ENCODE data around the gene KRT3. TPM values are rescaled to one million over a fixed set of nuclear protein-coding genes. Genes with fewer than 3 reads are reported as not detected.

KRT3 gene
- total RNA-seq, 1 donor from 2014 or later, result not detected

DNA sequence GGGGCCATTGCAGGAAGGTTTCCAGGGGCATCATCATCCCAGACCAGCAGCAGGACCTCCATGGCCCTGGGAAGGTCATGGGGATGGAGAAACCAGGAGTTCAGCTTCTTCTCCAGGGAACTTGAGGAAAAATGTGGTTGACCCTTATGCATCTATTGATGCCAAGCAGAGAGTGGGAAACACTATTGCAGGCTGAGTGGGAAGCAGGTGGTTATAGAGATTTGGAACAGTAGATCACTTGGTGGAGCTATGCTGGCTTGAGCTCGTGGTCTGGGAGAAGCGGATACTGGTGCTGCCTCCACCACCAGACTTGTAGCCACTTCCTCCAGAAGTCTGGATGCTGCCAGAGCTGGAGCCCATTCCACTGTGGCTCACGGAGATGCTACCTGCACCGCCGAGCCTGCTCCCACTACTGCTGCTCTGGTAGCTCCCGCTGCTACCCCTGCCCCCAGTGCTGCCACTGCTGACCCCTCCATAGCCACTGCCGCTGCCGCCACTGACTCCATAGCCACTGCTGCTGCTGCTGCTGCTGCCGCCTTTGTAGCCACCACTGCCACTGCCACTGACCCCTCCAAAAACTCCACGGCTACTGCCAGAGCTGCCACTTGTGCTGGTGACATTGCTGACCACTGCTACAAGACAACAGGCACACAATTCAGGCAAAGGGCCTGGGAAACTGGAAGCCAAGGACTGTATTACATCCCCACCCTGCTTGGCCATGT is 27.3 kb downstream of the KRT3 start:
- H3K27me3 ChIP-seq (ENCODE audit: control insufficient read depth, insufficient read depth, low read length), result peaks cover 7% of the 10 kb centered on the region
- DNase-seq (ENCODE audit: low read depth), result no peak
- H3K4me3 ChIP-seq (ENCODE audit: low read depth, low read length), result no peak overlapping the region
- TF ChIP-seq, protein P1, sequence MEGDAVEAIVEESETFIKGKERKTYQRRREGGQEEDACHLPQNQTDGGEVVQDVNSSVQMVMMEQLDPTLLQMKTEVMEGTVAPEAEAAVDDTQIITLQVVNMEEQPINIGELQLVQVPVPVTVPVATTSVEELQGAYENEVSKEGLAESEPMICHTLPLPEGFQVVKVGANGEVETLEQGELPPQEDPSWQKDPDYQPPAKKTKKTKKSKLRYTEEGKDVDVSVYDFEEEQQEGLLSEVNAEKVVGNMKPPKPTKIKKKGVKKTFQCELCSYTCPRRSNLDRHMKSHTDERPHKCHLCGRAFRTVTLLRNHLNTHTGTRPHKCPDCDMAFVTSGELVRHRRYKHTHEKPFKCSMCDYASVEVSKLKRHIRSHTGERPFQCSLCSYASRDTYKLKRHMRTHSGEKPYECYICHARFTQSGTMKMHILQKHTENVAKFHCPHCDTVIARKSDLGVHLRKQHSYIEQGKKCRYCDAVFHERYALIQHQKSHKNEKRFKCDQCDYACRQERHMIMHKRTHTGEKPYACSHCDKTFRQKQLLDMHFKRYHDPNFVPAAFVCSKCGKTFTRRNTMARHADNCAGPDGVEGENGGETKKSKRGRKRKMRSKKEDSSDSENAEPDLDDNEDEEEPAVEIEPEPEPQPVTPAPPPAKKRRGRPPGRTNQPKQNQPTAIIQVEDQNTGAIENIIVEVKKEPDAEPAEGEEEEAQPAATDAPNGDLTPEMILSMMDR (IDR thresholded peaks at IDR 0.05; ENCODE audit: insufficient read depth, low read length, poor library complexity, severe bottlenecking), result no peak
- no peaks in the 10 kb centered on the region for H3K36me3 ChIP-seq (ENCODE audit: control insufficient read depth, insufficient read depth, low read length)

DNA sequence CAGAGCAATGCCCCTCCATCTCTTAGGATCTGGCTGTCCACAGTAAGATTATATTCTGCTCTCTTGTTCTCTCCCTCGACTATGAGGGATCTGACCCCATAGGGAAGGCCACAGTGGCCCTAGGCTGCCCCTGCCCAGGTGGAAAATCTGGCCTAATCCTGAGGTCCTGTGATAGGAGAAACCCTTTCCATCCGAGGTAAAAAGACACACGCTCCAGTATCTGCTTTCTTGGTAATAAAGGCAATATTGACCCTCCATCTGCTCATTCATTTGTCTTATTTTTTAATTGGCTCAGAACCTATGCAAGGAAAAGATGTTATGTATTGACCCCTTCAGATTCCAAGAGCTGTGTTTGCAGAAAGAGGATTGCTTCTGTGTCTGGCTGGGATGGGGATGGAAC is 28.5 kb downstream of the KRT3 start:
- no peak for DNase-seq (ENCODE audit: low read depth)
- Histone ChIP-seq H3K36me3 (ENCODE audit: control insufficient read depth, insufficient read depth, low read length) (no peaks in the 10 kb centered on the region), H3K27me3 (ENCODE audit: control insufficient read depth, insufficient read depth, low read length) (peaks cover 4% of the 10 kb centered on the region), H3K4me3 (ENCODE audit: low read depth, low read length) (no peak overlapping the region)
- TF ChIP-seq, protein P1 (IDR thresholded peaks at IDR 0.05; ENCODE audit: insufficient read depth, low read length, poor library complexity, severe bottlenecking), result no peak

DNA sequence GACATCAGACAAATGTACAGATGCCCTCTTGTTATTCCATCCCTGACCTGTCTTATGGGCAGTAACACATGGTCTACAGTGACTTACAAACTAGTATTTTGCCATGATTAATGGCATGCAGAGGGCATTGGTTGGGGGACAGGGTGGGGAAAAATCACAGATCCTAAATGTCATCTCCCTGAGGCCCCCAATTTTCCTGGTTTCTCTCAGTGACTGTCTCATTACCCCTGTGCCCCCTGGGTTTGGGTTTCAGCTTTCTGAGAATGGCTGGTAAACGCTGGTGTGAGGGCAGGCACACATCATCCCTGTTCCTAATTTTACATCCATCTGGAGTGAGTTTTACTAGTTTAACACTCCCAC is 28.9 kb downstream of the KRT3 start:
- no peak for DNase-seq (ENCODE audit: low read depth)
- no peak overlapping the region for H3K4me3 ChIP-seq (ENCODE audit: low read depth, low read length)
- no peaks in the 10 kb centered on the region for H3K36me3 ChIP-seq (ENCODE audit: control insufficient read depth, insufficient read depth, low read length)
- peaks cover 3% of the 10 kb centered on the region for H3K27me3 ChIP-seq (ENCODE audit: control insufficient read depth, insufficient read depth, low read length)
- TF ChIP-seq, protein P1 (IDR thresholded peaks at IDR 0.05; ENCODE audit: insufficient read depth, low read length, poor library complexity, severe bottlenecking), result no peak

DNA sequence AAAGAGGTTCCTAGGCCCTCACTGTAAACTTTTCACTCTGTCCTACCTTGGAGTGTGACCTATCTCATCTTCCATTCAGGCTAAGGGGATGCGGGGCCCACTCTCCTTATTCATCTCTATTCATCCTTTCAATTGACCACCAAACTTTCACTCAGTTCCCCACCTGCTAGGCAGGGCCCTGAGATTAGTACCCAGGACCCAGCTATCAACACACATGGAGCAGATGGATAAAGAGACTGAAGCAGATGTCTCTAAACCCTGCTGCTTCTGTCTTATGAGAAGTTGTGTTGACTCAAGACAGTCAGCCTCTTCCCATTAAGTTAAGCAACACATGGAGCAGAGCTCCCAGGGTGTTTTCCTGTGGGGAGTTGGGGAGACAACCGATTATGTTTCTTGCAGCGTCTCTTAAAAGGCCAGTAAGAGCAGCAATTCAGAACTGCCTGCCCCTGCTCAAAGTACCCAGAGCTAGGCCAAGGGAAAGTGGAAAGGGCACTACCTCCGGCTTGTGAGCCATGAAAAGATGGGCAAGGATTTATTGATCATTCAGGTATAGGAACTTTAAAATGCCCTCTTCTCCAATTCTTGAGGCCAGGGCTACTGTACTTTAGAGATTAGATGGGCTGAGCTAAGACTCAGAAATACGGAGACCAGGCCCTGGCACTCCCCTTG is 29.4 kb downstream of the KRT3 start:
- DNase-seq (ENCODE audit: low read depth), result no peak
- TF ChIP-seq, protein P1 (IDR thresholded peaks at IDR 0.05; ENCODE audit: insufficient read depth, low read length, poor library complexity, severe bottlenecking), result no peak
- Histone ChIP-seq H3K4me3 (ENCODE audit: low read depth, low read length) (no peak overlapping the region), H3K27me3 (ENCODE audit: control insufficient read depth, insufficient read depth, low read length) (peaks cover 2% of the 10 kb centered on the region), H3K36me3 (ENCODE audit: control insufficient read depth, insufficient read depth, low read length) (no peaks in the 10 kb centered on the region)

DNA sequence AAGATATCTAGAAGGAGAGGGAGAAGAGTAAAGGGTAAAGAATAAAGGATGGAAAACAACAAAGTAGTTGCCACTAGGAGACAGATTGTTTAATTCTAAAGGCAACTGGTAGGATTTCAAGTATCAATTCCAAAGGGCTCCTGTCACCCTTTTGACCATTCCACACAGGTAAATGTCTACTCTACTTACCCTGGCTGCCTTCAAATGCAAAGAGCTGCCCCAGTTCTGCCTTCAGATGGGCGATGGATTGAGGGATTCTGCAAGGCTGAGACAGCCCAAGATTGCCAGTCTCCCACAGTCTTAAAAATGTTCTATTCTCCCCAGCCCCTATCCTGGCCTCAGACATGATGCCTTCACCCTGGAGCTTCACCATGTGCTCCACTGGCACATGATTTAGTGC is 30.2 kb downstream of the KRT3 start:
- TF ChIP-seq, protein P1 (IDR thresholded peaks at IDR 0.05; ENCODE audit: insufficient read depth, low read length, poor library complexity, severe bottlenecking), result no peak
- DNase-seq (ENCODE audit: low read depth), result no peak
- no peaks in the 10 kb centered on the region for H3K36me3 ChIP-seq (ENCODE audit: control insufficient read depth, insufficient read depth, low read length)
- H3K4me3 ChIP-seq (ENCODE audit: low read depth, low read length), result no peak overlapping the region
- peaks cover 2% of the 10 kb centered on the region for H3K27me3 ChIP-seq (ENCODE audit: control insufficient read depth, insufficient read depth, low read length)
